ENCODE measurements around the gene CAMK2A. TPM values are rescaled to one million over a fixed set of nuclear protein-coding genes. Genes with fewer than 3 reads are reported as not detected.
"Not testable (repeated sequence)": the region's sequence is repeated elsewhere in the genome, so short reads cannot be mapped to it uniquely, and the experiment has no call there.

CAMK2A gene
- total RNA-seq, 6 experiments from 2014 or later = 0.10 to 0.26 (median 0.23) TPM; not detected in 3

- DNase-seq = no peak
- Histone ChIP-seq H3K27me3 (no peaks in the 10 kb centered on the region), H3K4me3 (no peak overlapping the region), H3K4me1 (peaks cover 0 to 3% (median 0%) of the 10 kb centered on the region in 4 donors), H3K36me3 (no peaks in the 10 kb centered on the region), H3K27ac (no peak overlapping the region), H3K9me3 (no peaks in the 10 kb centered on the region)
- peak; percentile 22 to 50 (median 48) for ATAC-seq
- intact Hi-C loops (cut with DNase I) = no loop called here
- no peak for TF ChIP-seq CTCF (IDR thresholded peaks at IDR 0.05)
- TF ChIP-seq POLR2A (IDR thresholded peaks at IDR 0.05) = no peak
- WGBS (ENCODE audit: insufficient coverage, low coverage, low lambda C conversion rate, missing lambda C conversion rate) = 61% methylated on average over 3 of the region's 5 CpGs
Measured at GRCh38 chr5:150234576-150235499, 54.7 kb downstream of the CAMK2A start.

- 85% methylated on average over 5 of the region's 5 CpGs for WGBS (ENCODE audit: insufficient coverage, low coverage, low lambda C conversion rate, missing lambda C conversion rate)
- intact Hi-C loops (cut with DNase I); DNase-seq; H3K27me3 ChIP-seq; ATAC-seq; H3K4me3 ChIP-seq; H3K36me3 ChIP-seq; H3K9me3 ChIP-seq; H3K27ac ChIP-seq; H3K4me1 ChIP-seq: not testable (repeated sequence)
Measured at GRCh38 chr5:150233706-150234105, 55.9 kb downstream of the CAMK2A start.

GRCh38 chr5:150230842-150231241, 58.7 kb downstream of the CAMK2A start:
- TF ChIP-seq POLR2A (IDR thresholded peaks at IDR 0.05) (no peak), CTCF (IDR thresholded peaks at IDR 0.05) (no peak)
- ATAC-seq (no peak), DNase-seq (no peak)
- Histone ChIP-seq H3K4me1 (peaks cover 0 to 3% (median 0%) of the 10 kb centered on the region in 4 donors), H3K27ac (no peak overlapping the region), H3K4me3 (no peak overlapping the region), H3K27me3 (no peaks in the 10 kb centered on the region), H3K36me3 (no peaks in the 10 kb centered on the region), H3K9me3 (no peaks in the 10 kb centered on the region)
- intact Hi-C loops (cut with DNase I) = no loop called here
- 80% methylated on average over 6 of the region's 7 CpGs for WGBS (ENCODE audit: insufficient coverage, low coverage, low lambda C conversion rate, missing lambda C conversion rate)

GRCh38 chr5:150229571-150229970, 60.0 kb downstream of the CAMK2A start:
- WGBS (ENCODE audit: insufficient coverage, low coverage, low lambda C conversion rate, missing lambda C conversion rate) = 76% methylated on average over 3 of the region's 3 CpGs
- no peaks in the 10 kb centered on the region for H3K27me3 ChIP-seq
- H3K36me3 ChIP-seq = no peaks in the 10 kb centered on the region
- H3K27ac ChIP-seq = no peak overlapping the region
- H3K4me3 ChIP-seq = no peak overlapping the region
- H3K4me1 ChIP-seq = peaks cover 0 to 2% (median 0%) of the 10 kb centered on the region in 4 donors
- intact Hi-C loops (cut with DNase I) = no loop called here
- TF ChIP-seq POLR2A (IDR thresholded peaks at IDR 0.05) = no peak
- TF ChIP-seq CTCF (IDR thresholded peaks at IDR 0.05) = no peak
- H3K9me3 ChIP-seq = no peaks in the 10 kb centered on the region
- ATAC-seq (no peak), DNase-seq (no peak)

- intact Hi-C loops (cut with DNase I) = no loop called here
- Histone ChIP-seq H3K4me3 (no peak overlapping the region), H3K36me3 (no peaks in the 10 kb centered on the region), H3K4me1 (no peaks in the 10 kb centered on the region), H3K9me3 (no peaks in the 10 kb centered on the region), H3K27ac (no peak overlapping the region), H3K27me3 (no peaks in the 10 kb centered on the region)
- WGBS (ENCODE audit: insufficient coverage, low coverage, low lambda C conversion rate, missing lambda C conversion rate) = 81% methylated on average over 3 of the region's 11 CpGs
- no peak for TF ChIP-seq POLR2A (IDR thresholded peaks at IDR 0.05)
- TF ChIP-seq CTCF (IDR thresholded peaks at IDR 0.05) = no peak
- DNase-seq = no peak
- no peak for ATAC-seq
Measured at GRCh38 chr5:150227606-150228273, 61.8 kb downstream of the CAMK2A start.
